Ovary (tissue), 3 donors: ENCODE data around the gene PLB1.

ENCODE experiments used
- POLR2A ChIP-seq: fragments of 450-650 bp; IDR thresholded peaks from one replicate; pipeline ENCODE4 v1.6.1; 2017; ENCODE audit warnings: antibody characterized with exemption, mild to moderate bottlenecking, moderate library complexity
- TF ChIP-seq, protein P1 (sequence below), 3 donors: fragments of 450-650 bp in 2 of 3; fragments of 200-600 bp in 1 of 3; IDR thresholded peaks; one replicate each; pipeline versions ENCODE4 v1.5.1 to v1.8.0; 2016 to 2022; ENCODE audit warnings: antibody characterized with exemption in 3 of 3, mild to moderate bottlenecking in 1 of 3
- donor health status: DM: no; HTN: no; CAD: no.

DNA sequence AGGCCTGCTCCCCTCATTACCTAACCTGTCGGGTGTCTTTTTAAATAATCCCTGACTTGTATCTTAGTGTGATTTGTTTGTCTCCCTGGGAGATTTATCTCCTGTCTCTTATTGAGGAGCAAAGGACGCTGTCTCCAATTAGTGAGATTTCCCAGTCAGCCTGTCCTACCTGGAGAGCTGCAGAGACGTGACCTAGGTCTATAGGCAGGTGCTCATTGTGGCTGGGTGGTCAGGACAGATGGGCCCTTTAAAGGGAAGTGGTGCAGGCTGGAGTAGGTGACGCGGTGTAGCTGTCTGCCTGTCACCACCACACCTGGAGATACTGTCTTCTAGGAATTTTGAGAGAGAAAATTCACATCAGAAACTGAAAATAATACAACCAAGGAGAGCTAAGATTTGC, 28.0 kb downstream of the PLB1 start:
- no peak for TF ChIP-seq POLR2A
- TF ChIP-seq, protein P1, sequence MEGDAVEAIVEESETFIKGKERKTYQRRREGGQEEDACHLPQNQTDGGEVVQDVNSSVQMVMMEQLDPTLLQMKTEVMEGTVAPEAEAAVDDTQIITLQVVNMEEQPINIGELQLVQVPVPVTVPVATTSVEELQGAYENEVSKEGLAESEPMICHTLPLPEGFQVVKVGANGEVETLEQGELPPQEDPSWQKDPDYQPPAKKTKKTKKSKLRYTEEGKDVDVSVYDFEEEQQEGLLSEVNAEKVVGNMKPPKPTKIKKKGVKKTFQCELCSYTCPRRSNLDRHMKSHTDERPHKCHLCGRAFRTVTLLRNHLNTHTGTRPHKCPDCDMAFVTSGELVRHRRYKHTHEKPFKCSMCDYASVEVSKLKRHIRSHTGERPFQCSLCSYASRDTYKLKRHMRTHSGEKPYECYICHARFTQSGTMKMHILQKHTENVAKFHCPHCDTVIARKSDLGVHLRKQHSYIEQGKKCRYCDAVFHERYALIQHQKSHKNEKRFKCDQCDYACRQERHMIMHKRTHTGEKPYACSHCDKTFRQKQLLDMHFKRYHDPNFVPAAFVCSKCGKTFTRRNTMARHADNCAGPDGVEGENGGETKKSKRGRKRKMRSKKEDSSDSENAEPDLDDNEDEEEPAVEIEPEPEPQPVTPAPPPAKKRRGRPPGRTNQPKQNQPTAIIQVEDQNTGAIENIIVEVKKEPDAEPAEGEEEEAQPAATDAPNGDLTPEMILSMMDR (IDR thresholded peaks at IDR 0.05), result no peak
